ENCODE results near the gene IFI27.

Gene IFI27

GRCh38 chr14:94113490-94113889 is 3.0 kb downstream of the IFI27 start:
- no peak for TF ChIP-seq POLR2A (IDR thresholded peaks at IDR 0.05; ENCODE audit: low read depth, low read length)
- no peak for TF ChIP-seq POLR2AphosphoS5 (IDR thresholded peaks at IDR 0.05; ENCODE audit: low read depth, low read length)
- no peak for TF ChIP-seq TAF1 (IDR thresholded peaks at IDR 0.05; ENCODE audit: low read depth, low read length)
- no peak for TF ChIP-seq PAX5 (IDR thresholded peaks at IDR 0.05; ENCODE audit: insufficient read depth, low read length, severe bottlenecking)
- TF ChIP-seq SPI1 (IDR thresholded peaks at IDR 0.05; ENCODE audit: low read depth, low read length) = no peak
- no peak for TF ChIP-seq POU2F2 (IDR thresholded peaks at IDR 0.05; ENCODE audit: low read depth, low read length)
- DNase-seq (ENCODE audit: insufficient read length, low spot score) (no peak), FAIRE-seq (no peak)

- FAIRE-seq = no peak
- TF ChIP-seq TAF1 (IDR thresholded peaks at IDR 0.05; ENCODE audit: low read depth, low read length) (no peak), SPI1 (IDR thresholded peaks at IDR 0.05; ENCODE audit: low read depth, low read length) (no peak), PAX5 (IDR thresholded peaks at IDR 0.05; ENCODE audit: insufficient read depth, low read length, severe bottlenecking) (no peak), POLR2A (IDR thresholded peaks at IDR 0.05; ENCODE audit: low read depth, low read length) (no peak), POLR2AphosphoS5 (IDR thresholded peaks at IDR 0.05; ENCODE audit: low read depth, low read length) (no peak), POU2F2 (IDR thresholded peaks at IDR 0.05; ENCODE audit: low read depth, low read length) (no peak)
- no peak for DNase-seq (ENCODE audit: insufficient read length, low spot score)
Observed at GRCh38 chr14:94113908-94114588, 3.5 kb downstream of the IFI27 start.

- no peak for TF ChIP-seq POLR2A (IDR thresholded peaks at IDR 0.05; ENCODE audit: low read depth, low read length)
- FAIRE-seq (no peak), DNase-seq (ENCODE audit: insufficient read length, low spot score) (no peak)
Observed at GRCh38 chr14:94114589-94115057, 4.1 kb downstream of the IFI27 start.

DNA sequence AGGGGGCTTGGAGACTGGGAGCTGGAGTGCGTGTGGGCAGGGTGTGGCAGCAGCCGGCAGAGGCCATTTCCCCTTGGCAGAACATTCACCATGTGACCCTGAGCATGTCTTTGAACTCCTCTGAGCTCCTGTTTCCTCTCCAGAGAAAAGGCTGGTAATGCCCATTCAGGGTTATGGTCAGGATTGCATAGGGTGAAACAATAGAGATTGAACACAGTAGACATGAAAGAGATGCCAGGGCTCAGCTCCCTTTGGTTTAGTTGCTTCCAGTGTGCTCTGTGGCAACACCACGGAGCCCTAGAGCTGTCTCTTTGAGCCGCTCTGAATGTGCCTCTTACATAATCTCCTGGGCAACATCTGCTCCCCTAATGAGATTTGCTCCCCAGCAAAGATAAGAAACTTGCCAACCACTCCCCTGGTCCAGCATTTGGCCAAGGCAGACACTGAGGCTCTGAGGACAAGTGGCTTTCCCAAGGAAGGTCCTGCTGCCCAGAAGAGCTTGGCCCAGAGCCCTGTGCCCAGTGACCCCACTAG is 4.6 kb downstream of the IFI27 start:
- TF ChIP-seq POU2F2 (IDR thresholded peaks at IDR 0.05; ENCODE audit: low read depth, low read length) (no peak), SPI1 (IDR thresholded peaks at IDR 0.05; ENCODE audit: low read depth, low read length) (no peak), PAX5 (IDR thresholded peaks at IDR 0.05; ENCODE audit: insufficient read depth, low read length, severe bottlenecking) (no peak), POLR2A (IDR thresholded peaks at IDR 0.05; ENCODE audit: low read depth, low read length) (no peak)
- DNase-seq (ENCODE audit: insufficient read length, low spot score) (no peak), FAIRE-seq (no peak)

GRCh38 chr14:94115631-94116030 is 5.1 kb downstream of the IFI27 start:
- DNase-seq (ENCODE audit: insufficient read length, low spot score) (no peak), FAIRE-seq (no peak)
- TF ChIP-seq SPI1 (IDR thresholded peaks at IDR 0.05; ENCODE audit: low read depth, low read length) (no peak), POLR2A (IDR thresholded peaks at IDR 0.05; ENCODE audit: low read depth, low read length) (no peak), POLR2AphosphoS5 (IDR thresholded peaks at IDR 0.05; ENCODE audit: low read depth, low read length) (no peak), PAX5 (IDR thresholded peaks at IDR 0.05; ENCODE audit: insufficient read depth, low read length, severe bottlenecking) (no peak), TAF1 (IDR thresholded peaks at IDR 0.05; ENCODE audit: low read depth, low read length) (no peak), POU2F2 (IDR thresholded peaks at IDR 0.05; ENCODE audit: low read depth, low read length) (no peak)

GRCh38 chr14:94116701-94117100 is 6.2 kb downstream of the IFI27 start:
- FAIRE-seq (no peak), DNase-seq (ENCODE audit: insufficient read length, low spot score) (no peak)
- TF ChIP-seq TAF1 (IDR thresholded peaks at IDR 0.05; ENCODE audit: low read depth, low read length) (no peak), SPI1 (IDR thresholded peaks at IDR 0.05; ENCODE audit: low read depth, low read length) (no peak), PAX5 (IDR thresholded peaks at IDR 0.05; ENCODE audit: insufficient read depth, low read length, severe bottlenecking) (no peak), POLR2A (IDR thresholded peaks at IDR 0.05; ENCODE audit: low read depth, low read length) (no peak), POLR2AphosphoS5 (IDR thresholded peaks at IDR 0.05; ENCODE audit: low read depth, low read length) (no peak), POU2F2 (IDR thresholded peaks at IDR 0.05; ENCODE audit: low read depth, low read length) (no peak)

DNA sequence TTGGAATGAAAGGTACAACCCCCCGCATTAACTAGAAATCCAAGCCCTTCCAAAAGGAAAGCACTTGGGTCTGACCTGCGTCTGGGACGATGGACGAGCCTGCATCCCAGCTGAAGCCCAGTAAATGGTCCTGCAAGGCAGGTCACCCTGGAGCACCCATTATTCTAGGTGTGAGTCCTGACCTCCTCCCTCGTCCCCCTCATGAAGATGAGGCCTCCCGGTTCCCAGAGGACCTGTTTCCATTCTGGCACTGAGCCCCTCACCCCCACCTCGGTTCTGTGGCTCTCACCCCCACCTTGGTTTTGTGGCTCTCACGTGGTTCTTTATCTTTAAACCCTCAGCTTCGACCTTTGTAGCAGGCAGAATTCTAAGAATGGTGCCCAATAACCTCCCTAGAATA is 7.3 kb downstream of the IFI27 start:
- TF ChIP-seq POU2F2 (IDR thresholded peaks at IDR 0.05; ENCODE audit: low read depth, low read length) (no peak), POLR2A (IDR thresholded peaks at IDR 0.05; ENCODE audit: low read depth, low read length) (no peak), SPI1 (IDR thresholded peaks at IDR 0.05; ENCODE audit: low read depth, low read length) (no peak), PAX5 (IDR thresholded peaks at IDR 0.05; ENCODE audit: insufficient read depth, low read length, severe bottlenecking) (no peak), POLR2AphosphoS5 (IDR thresholded peaks at IDR 0.05; ENCODE audit: low read depth, low read length) (no peak), TAF1 (IDR thresholded peaks at IDR 0.05; ENCODE audit: low read depth, low read length) (no peak)
- FAIRE-seq (no peak), DNase-seq (ENCODE audit: insufficient read length, low spot score) (no peak)

DNA sequence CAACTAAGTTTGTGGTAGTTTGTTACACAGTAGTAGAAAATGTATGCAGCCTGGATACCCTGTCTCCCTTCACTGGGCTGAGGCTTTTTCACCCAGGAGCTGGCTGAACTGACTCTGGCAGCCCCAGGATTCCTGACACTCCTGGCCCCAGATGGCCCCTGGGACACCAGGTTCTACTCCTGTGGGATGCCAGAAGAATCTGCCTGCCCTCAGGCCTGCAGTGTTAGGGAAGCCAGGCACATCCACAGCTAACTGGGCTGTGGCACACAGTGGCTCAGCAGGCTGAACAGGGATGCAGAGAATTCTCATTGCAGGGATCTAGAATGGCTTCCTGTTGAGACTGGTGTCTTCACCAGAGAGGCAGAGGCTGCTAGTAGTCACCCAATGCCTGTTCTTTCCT is 8.5 kb downstream of the IFI27 start:
- FAIRE-seq (no peak), DNase-seq (ENCODE audit: insufficient read length, low spot score) (no peak)
- TF ChIP-seq POU2F2 (IDR thresholded peaks at IDR 0.05; ENCODE audit: low read depth, low read length) = no peak
- TF ChIP-seq TAF1 (IDR thresholded peaks at IDR 0.05; ENCODE audit: low read depth, low read length) = no peak
- no peak for TF ChIP-seq SPI1 (IDR thresholded peaks at IDR 0.05; ENCODE audit: low read depth, low read length)
- TF ChIP-seq PAX5 (IDR thresholded peaks at IDR 0.05; ENCODE audit: insufficient read depth, low read length, severe bottlenecking) = no peak
- no peak for TF ChIP-seq POLR2AphosphoS5 (IDR thresholded peaks at IDR 0.05; ENCODE audit: low read depth, low read length)
- TF ChIP-seq POLR2A (IDR thresholded peaks at IDR 0.05; ENCODE audit: low read depth, low read length) = no peak

DNA sequence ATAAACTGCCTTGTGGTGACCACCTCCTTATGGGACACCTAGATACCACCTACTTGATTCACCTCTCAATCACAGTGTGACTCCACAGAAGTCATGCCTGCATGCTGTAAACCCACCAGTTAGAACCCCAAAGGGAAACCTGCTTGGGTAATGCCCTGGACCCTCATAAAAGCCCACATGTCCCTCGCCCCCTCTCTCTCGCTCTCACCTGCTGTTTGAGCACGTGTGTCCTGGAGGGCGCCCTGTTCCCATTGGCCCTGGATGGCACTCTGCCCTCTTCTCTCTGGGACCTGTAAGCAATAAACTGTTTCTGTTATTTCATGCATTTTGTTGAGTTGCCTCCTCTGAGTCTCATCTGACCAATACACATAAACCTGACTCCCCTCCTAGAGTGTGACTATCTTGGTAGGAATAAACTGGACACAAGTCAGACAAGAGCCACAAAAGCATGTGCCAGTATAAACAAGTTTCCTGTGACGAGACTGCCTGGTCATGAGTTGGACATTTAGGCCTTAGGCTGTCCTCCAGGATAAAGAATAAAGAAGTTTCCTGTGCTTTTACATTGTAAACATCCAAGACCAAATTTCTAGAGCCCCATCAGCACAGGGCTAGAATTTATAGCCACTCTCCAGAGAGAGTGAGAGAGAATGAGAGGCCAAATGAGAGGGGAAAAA is 10.3 kb downstream of the IFI27 start:
- TF ChIP-seq POU2F2 (IDR thresholded peaks at IDR 0.05; ENCODE audit: low read depth, low read length) (no peak), POLR2AphosphoS5 (IDR thresholded peaks at IDR 0.05; ENCODE audit: low read depth, low read length) (no peak), TAF1 (IDR thresholded peaks at IDR 0.05; ENCODE audit: low read depth, low read length) (no peak), POLR2A (IDR thresholded peaks at IDR 0.05; ENCODE audit: low read depth, low read length) (no peak), PAX5 (IDR thresholded peaks at IDR 0.05; ENCODE audit: insufficient read depth, low read length, severe bottlenecking) (no peak)
- no peak for DNase-seq (ENCODE audit: insufficient read length, low spot score)
- FAIRE-seq = no peak
